HEK293 (cell line): Measurements from ENCODE around the gene ZNF217.

Experiments
- CTCF ChIA-PET: fragments of 350-600 bp; formaldehyde crosslinking; extraction: SDS; loops from one replicate; lab custom pipeline; 2021; ENCODE audit warnings: antibody characterized with exemption; lab: Yijun Ruan, JAX
- POLR2A ChIA-PET: fragments of 300-600 bp; formaldehyde crosslinking; extraction: SDS; loops from one replicate; lab custom pipeline; 2020; ENCODE audit warnings: antibody characterized with exemption, inconsistent platforms; lab: Yijun Ruan, JAX
- H3K27ac ChIP-seq: fragments of 200-500 bp; sonication (Bioruptor generic); 2 replicates; pipeline ENCODE4 v1.5.1; 2014; ENCODE audit warnings: low read depth, low read length, control low read depth, inconsistent platforms; ENCODE audit errors: extremely low read depth
- H3K36me3 ChIP-seq, 2 experiments: fragments of 200-500 bp in 1 of 2; sonication (Bioruptor generic) in 1 of 2; 1 replicate in 1 of 2; 2 replicates in 1 of 2; pipeline ENCODE4 v1.5.1; 2014 to 2017; ENCODE audit warnings: inconsistent platforms in 2 of 2, low read length in 2 of 2; ENCODE audit not compliant: control insufficient read depth in 2 of 2, insufficient read depth in 1 of 2
- H3K4me1 ChIP-seq: fragments of 200-500 bp; sonication (Bioruptor generic); 2 replicates; pipeline ENCODE4 v1.5.1; 2014; ENCODE audit warnings: mild to moderate bottlenecking, low read length, inconsistent platforms; ENCODE audit not compliant: control insufficient read depth, insufficient read depth
- H3K4me3 ChIP-seq: 2 replicates; pipeline ENCODE4 v1.5.1; 2011; ENCODE audit warnings: low read depth, mild to moderate bottlenecking, control low read depth, low read length, moderate library complexity
- H3K9me3 ChIP-seq: fragments of 200-500 bp; sonication (Bioruptor generic); 2 replicates; pipeline ENCODE4 v1.5.1; 2014; ENCODE audit warnings: low read depth, low read length, inconsistent platforms; ENCODE audit not compliant: control insufficient read depth, insufficient read depth
- HOXD13 ChIP-seq: sonication (generic); formaldehyde crosslinking; IDR thresholded peaks from 2 replicates; pipeline ENCODE4 v1.8.0; 2022; ENCODE audit warnings: missing genetic modification reagents, borderline replicate concordance
- INSM2 ChIP-seq: fragments of 450-650 bp; formaldehyde crosslinking; IDR thresholded peaks from 2 replicates; pipeline ENCODE4 v1.5.1; 2016; ENCODE audit warnings: missing biosample characterization, missing genetic modification characterization
- KLF7 ChIP-seq: fragments of 450-650 bp; formaldehyde crosslinking; IDR thresholded peaks from 2 replicates; pipeline ENCODE4 v1.5.1; 2016; ENCODE audit warnings: missing biosample characterization, missing genetic modification characterization, borderline replicate concordance
- YY2 ChIP-seq: fragments of 450-650 bp; formaldehyde crosslinking; IDR thresholded peaks from 2 replicates; pipeline ENCODE4 v1.5.1; 2016; ENCODE audit warnings: missing biosample characterization, missing genetic modification characterization
- ZBTB20 ChIP-seq: fragments of 450-650 bp; formaldehyde crosslinking; IDR thresholded peaks from 2 replicates; pipeline ENCODE4 v1.5.1; 2016; ENCODE audit warnings: missing biosample characterization, missing genetic modification characterization
- ZBTB48 ChIP-seq: fragments of 450-650 bp; formaldehyde crosslinking; IDR thresholded peaks from 2 replicates; pipeline ENCODE4 v1.5.1; 2016; ENCODE audit warnings: missing biosample characterization, missing genetic modification characterization
- ZNF112 ChIP-seq: fragments of 450-650 bp; formaldehyde crosslinking; IDR thresholded peaks from 2 replicates; pipeline ENCODE4 v1.5.0; 2017; ENCODE audit warnings: missing biosample characterization, missing genetic modification characterization
- ZNF114 ChIP-seq: fragments of 450-650 bp; formaldehyde crosslinking; IDR thresholded peaks from 2 replicates; pipeline ENCODE4 v1.5.0; 2017; ENCODE audit warnings: missing biosample characterization, missing genetic modification characterization
- ZNF138 ChIP-seq: fragments of 450-650 bp; formaldehyde crosslinking; IDR thresholded peaks from 2 replicates; pipeline ENCODE4 v1.5.1; 2016; ENCODE audit warnings: missing biosample characterization, missing genetic modification characterization, borderline replicate concordance
- ZNF175 ChIP-seq: fragments of 450-650 bp; formaldehyde crosslinking; IDR thresholded peaks from 2 replicates; pipeline ENCODE4 v1.5.1; 2016; ENCODE audit warnings: missing biosample characterization, missing genetic modification characterization
- ZNF248 ChIP-seq: fragments of 450-650 bp; formaldehyde crosslinking; IDR thresholded peaks from 2 replicates; pipeline ENCODE4 v1.5.1; 2017; ENCODE audit warnings: missing biosample characterization, missing genetic modification characterization
- ZNF324 ChIP-seq: fragments of 450-650 bp; formaldehyde crosslinking; IDR thresholded peaks from 2 replicates; pipeline ENCODE4 v1.5.1; 2016; ENCODE audit warnings: missing biosample characterization, missing genetic modification characterization
- ZNF350 ChIP-seq: fragments of 450-650 bp; formaldehyde crosslinking; IDR thresholded peaks from 2 replicates; pipeline ENCODE4 v1.5.0; 2017; ENCODE audit warnings: missing biosample characterization, mild to moderate bottlenecking, missing genetic modification characterization
- ZNF37A ChIP-seq: fragments of 450-650 bp; IDR thresholded peaks from 2 replicates; pipeline ENCODE4 v1.5.1; 2018; ENCODE audit warnings: missing biosample characterization, missing genetic modification characterization
- ZNF426 ChIP-seq: fragments of 450-650 bp; formaldehyde crosslinking; IDR thresholded peaks from 2 replicates; pipeline ENCODE4 v1.5.1; 2017; ENCODE audit warnings: missing biosample characterization, missing genetic modification characterization, mild to moderate bottlenecking, inconsistent platforms, moderate library complexity
- ZNF513 ChIP-seq: fragments of 450-650 bp; IDR thresholded peaks from 2 replicates; pipeline ENCODE4 v1.5.1; 2018; ENCODE audit warnings: missing biosample characterization, missing genetic modification characterization
- ZNF580 ChIP-seq: fragments of 450-650 bp; formaldehyde crosslinking; IDR thresholded peaks from 2 replicates; pipeline ENCODE4 v1.5.1; 2016; ENCODE audit warnings: missing biosample characterization, missing genetic modification characterization
- ZSCAN18 ChIP-seq: fragments of 450-650 bp; formaldehyde crosslinking; IDR thresholded peaks from 2 replicates; pipeline ENCODE4 v1.5.1; 2016; ENCODE audit warnings: missing biosample characterization, missing genetic modification characterization
- TF ChIP-seq, protein P1 (sequence below): fragments of 450-650 bp; formaldehyde crosslinking; IDR thresholded peaks from 2 replicates; pipeline ENCODE4 v1.5.1; 2016; ENCODE audit warnings: missing biosample characterization, missing genetic modification characterization

The ZNF217 gene

DNA sequence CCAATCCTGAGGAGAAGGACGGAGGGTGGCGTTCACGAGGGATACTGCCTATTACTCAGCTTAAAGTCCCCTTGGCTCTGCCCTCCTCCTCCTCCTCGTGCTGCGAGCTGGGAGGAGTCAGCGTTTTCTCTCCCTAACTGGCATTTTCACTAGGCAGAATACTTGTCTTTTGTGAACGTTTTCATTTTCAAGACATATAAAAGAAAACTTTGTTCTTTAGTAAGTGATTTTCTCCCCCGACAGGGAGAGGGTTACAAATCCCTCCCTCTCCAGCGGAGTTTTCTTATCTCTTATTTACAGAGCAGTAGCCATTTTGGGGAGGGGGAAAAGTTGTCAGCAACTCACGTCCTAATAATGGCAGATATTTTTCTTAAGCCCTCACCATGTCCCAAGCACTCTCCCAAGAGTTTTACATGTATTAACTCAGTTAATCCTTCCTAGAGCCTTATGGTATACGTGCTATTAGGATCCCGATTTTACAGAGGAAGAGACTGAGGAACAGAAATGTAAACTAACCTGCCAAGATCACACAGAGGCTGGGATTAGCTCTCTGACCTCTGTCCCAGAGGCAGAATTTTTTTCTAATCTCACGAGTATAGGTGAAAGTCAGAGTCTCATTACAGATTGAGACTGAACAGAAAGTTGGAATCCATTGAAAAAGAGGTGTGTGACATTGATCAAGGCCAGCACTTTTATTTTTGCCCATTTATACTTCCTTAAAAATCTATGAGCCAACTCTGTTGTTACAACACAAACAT lies 30.0 kb upstream of the ZNF217 start (continued):
- TF ChIP-seq ZNF112 (tag by site-specific recombination): no peak
- TF ChIP-seq ZNF580: no peak

GRCh38 chr20:53623134-53623453 lies 29.5 kb upstream of the ZNF217 start:
- Histone ChIP-seq H3K9me3 (no peaks in the 10 kb centered on the region), H3K27ac (peak overlapping the region; percentile 83), H3K36me3 (no peaks in the 10 kb centered on the region), H3K4me1 (peaks cover 20% of the 10 kb centered on the region), H3K4me3 (peak overlapping the region; percentile 21)
- ChIA-PET CTCF (interaction anchor here (1.6 kb wide), 1 partner anchor 44 kb away, joined by 5 read pairs; no protein-coding TSS in a partner anchor), POLR2A (interaction anchor here (0.8 to 2.8 kb wide), 4 partner anchors 12 to 115 kb away, joined by 3 to 10 read pairs (median 8); partner anchors contain the start of gene ZNF217)
- no peak for TF ChIP-seq ZNF324 (tag by site-specific recombination)

GRCh38 chr20:53622247-53623133 lies 28.9 kb upstream of the ZNF217 start:
- Histone ChIP-seq H3K27ac (peak overlapping the region; percentile 80), H3K36me3 (no peaks in the 10 kb centered on the region), H3K4me1 (peaks cover 20% of the 10 kb centered on the region), H3K4me3 (no peak overlapping the region), H3K9me3 (no peaks in the 10 kb centered on the region)
- ChIA-PET CTCF (interaction anchor here (1.6 kb wide), 1 partner anchor 43 kb away, joined by 5 read pairs; no protein-coding TSS in a partner anchor), POLR2A (interaction anchor here (1.7 to 2.8 kb wide), 3 partner anchors 11 to 116 kb away, joined by 7 to 10 read pairs (median 9); partner anchors contain the start of gene ZNF217)
- TF ChIP-seq ZNF426 (tag by site-specific recombination) (peak; percentile 9; the same call in 1 of the 2 replicates), ZNF114 (tag by site-specific recombination) (no peak)

GRCh38 chr20:53621482-53622246 lies 28.0 kb upstream of the ZNF217 start:
- CTCF ChIA-PET: interaction anchor here (1.6 kb wide), 1 partner anchor 42 kb away, joined by 5 read pairs; no protein-coding TSS in a partner anchor
- H3K4me3 ChIP-seq: no peak overlapping the region
- H3K4me1 ChIP-seq: peaks cover 20% of the 10 kb centered on the region
- H3K36me3 ChIP-seq: no peaks in the 10 kb centered on the region
- H3K27ac ChIP-seq: peak overlapping the region; percentile 80
- POLR2A ChIA-PET: interaction anchor here (0.7 to 2.8 kb wide), 4 partner anchors 12 to 116 kb away, joined by 3 to 10 read pairs (median 5); partner anchors contain the start of gene ZNF217
- H3K9me3 ChIP-seq: no peaks in the 10 kb centered on the region
- no peak for TF ChIP-seq YY2
- TF ChIP-seq ZNF175: no peak
- TF ChIP-seq, protein P1, sequence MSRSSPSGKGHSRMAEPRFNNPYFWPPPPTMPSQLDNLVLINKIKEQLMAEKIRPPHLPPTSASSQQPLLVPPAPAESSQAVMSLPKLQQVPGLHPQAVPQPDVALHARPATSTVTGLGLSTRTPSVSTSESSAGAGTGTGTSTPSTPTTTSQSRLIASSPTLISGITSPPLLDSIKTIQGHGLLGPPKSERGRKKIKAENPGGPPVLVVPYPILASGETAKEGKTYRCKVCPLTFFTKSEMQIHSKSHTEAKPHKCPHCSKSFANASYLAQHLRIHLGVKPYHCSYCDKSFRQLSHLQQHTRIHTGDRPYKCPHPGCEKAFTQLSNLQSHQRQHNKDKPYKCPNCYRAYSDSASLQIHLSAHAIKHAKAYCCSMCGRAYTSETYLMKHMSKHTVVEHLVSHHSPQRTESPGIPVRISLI: no peak
- no peak for TF ChIP-seq INSM2
- TF ChIP-seq ZNF138 (tag by site-specific recombination): no peak
- TF ChIP-seq ZNF248: no peak
- TF ChIP-seq ZBTB48 (tag by site-specific recombination): peak; percentile 68; the same call in 1 of the 2 replicates
- TF ChIP-seq HOXD13 (CRISPR knock-in tag): no peak
- TF ChIP-seq ZBTB20 (tag by site-specific recombination): peak; percentile 63
- TF ChIP-seq ZNF513 (tag by site-specific recombination): no peak
- no peak for TF ChIP-seq ZNF350 (tag by site-specific recombination)
- no peak for TF ChIP-seq ZSCAN18 (tag by site-specific recombination)
- peak; percentile 83; the same call in 1 of the 2 replicates for TF ChIP-seq KLF7 (tag by site-specific recombination)
- TF ChIP-seq ZNF37A: no peak
